H1 (cell line): Measurements from ENCODE around the gene KRABD2.
A peak's percentile ranks its signal among the peaks of the same experiment; 100 is the strongest.

Source experiments
- CTCF ChIA-PET: fragments of 300-600 bp; sonication (Branson Sonifier 250); formaldehyde crosslinking; loops from one replicate; lab custom pipeline; 2021; ENCODE audit not compliant: partially characterized antibody; lab: Charles Lee
- POLR2A ChIA-PET: fragments of 300-600 bp; sonication (Branson Sonifier 250); formaldehyde crosslinking; loops from one replicate; lab custom pipeline; 2021; ENCODE audit warnings: inconsistent platforms; ENCODE audit not compliant: partially characterized antibody; lab: Charles Lee
- DNase-seq, 2 experiments: peaks; one replicate each; pipeline versions ENCODE4 v3.0.0 to v3.0.0-alpha.2; 2010 to 2022; ENCODE audit warnings: low spot score in 2 of 2, low read depth in 1 of 2, mixed read lengths in 1 of 2
- FAIRE-seq: peaks from 2 replicates; lab custom pipeline; 2011; peaks lifted over from hg19 to GRCh38; lab: Jason Lieb, UNC
- H2AFZ ChIP-seq: 2 replicates; pipeline ENCODE4 v1.8.1; 2012; ENCODE audit warnings: low read length, inconsistent platforms
- H2AK5ac ChIP-seq: 2 replicates; pipeline ENCODE4 v1.6.1; 2013; ENCODE audit warnings: low read depth, low read length
- H2BK120ac ChIP-seq: replicated peaks from 2 replicates; pipeline ENCODE3; 2013; ENCODE audit warnings: low read depth, low read length, inconsistent platforms
- H2BK12ac ChIP-seq: 2 replicates; pipeline ENCODE4 v1.6.1; 2013; ENCODE audit warnings: low read depth, low read length
- H2BK15ac ChIP-seq: 2 replicates; pipeline ENCODE4 v1.6.1; 2013; ENCODE audit warnings: low read length
- H2BK20ac ChIP-seq: 2 replicates; pipeline ENCODE4 v1.6.1; 2013; ENCODE audit warnings: low read length
- H2BK5ac ChIP-seq: 2 replicates; pipeline ENCODE4 v1.6.1; 2013; ENCODE audit warnings: low read depth, low read length
- H3K14ac ChIP-seq: 2 replicates; pipeline ENCODE4 v1.6.1; 2013; ENCODE audit warnings: inconsistent platforms; ENCODE audit not compliant: insufficient read length
- H3K18ac ChIP-seq: 2 replicates; pipeline ENCODE4 v1.6.1; 2013; ENCODE audit warnings: low read length; ENCODE audit errors: extremely low read depth
- H3K23ac ChIP-seq: 2 replicates; pipeline ENCODE4 v1.6.1; 2013; ENCODE audit warnings: inconsistent platforms; ENCODE audit not compliant: insufficient read length
- H3K23me2 ChIP-seq: 2 replicates; pipeline ENCODE4 v1.6.1; 2013; ENCODE audit warnings: low read depth, low read length
- H3K27ac ChIP-seq: 2 replicates; pipeline ENCODE4 v1.6.1; 2011; ENCODE audit warnings: low read depth, low read length, inconsistent platforms
- H3K27me3 ChIP-seq, 4 experiments: replicated peaks in 1 of 4; 1 replicate in 1 of 4; 2 replicates in 3 of 4; pipeline versions ENCODE4 v1.6.1 to v1.8.1; 2011 to 2013; ENCODE audit warnings: low read length in 3 of 4, mild to moderate bottlenecking in 3 of 4, inconsistent platforms in 2 of 4, mixed read lengths in 2 of 4, moderate library complexity in 1 of 4; ENCODE audit not compliant: control insufficient read depth in 3 of 4, insufficient read depth in 3 of 4; ENCODE audit errors: extremely low read depth in 1 of 4
- H3K36me3 ChIP-seq, 4 experiments: 2 replicates each; pipeline versions ENCODE4 v1.6.1 to v1.8.1; 2011 to 2013; ENCODE audit warnings: mild to moderate bottlenecking in 4 of 4, low read length in 3 of 4, moderate library complexity in 2 of 4, control low read depth in 1 of 4, inconsistent platforms in 1 of 4; ENCODE audit not compliant: insufficient read depth in 4 of 4, control insufficient read depth in 2 of 4
- H3K4ac ChIP-seq: replicated peaks from 2 replicates; pipeline ENCODE3; 2013; ENCODE audit warnings: low read length, low read depth, mixed read lengths, inconsistent platforms; ENCODE audit not compliant: insufficient read length
- H3K4me1 ChIP-seq, 4 experiments: replicated peaks in 1 of 4; 1 replicate in 1 of 4; 2 replicates in 3 of 4; pipeline versions ENCODE4 v1.6.1 to v1.8.1; 2011 to 2013; ENCODE audit warnings: low read length in 3 of 4, inconsistent platforms in 2 of 4, mixed read lengths in 1 of 4; ENCODE audit not compliant: insufficient read depth in 4 of 4, control insufficient read depth in 3 of 4
- H3K4me2 ChIP-seq, 2 experiments: 2 replicates each; pipeline versions ENCODE4 v1.6.1 to v1.8.1; 2011 to 2013; ENCODE audit warnings: low read depth in 2 of 2, low read length in 2 of 2, control low read depth in 1 of 2, inconsistent platforms in 1 of 2, mild to moderate bottlenecking in 1 of 2; ENCODE audit not compliant: insufficient read depth in 1 of 2
- H3K4me3 ChIP-seq, 4 experiments: fragments of 200-600, 300-600 bp in 1 of 4; sonication (generic), shearing (Covaris generic), sonication (Bioruptor Twin) in 1 of 4; 2 replicates each; pipeline versions ENCODE4 v1.5.1 to v1.8.1; 2011 to 2016; ENCODE audit warnings: low read length in 4 of 4, low read depth in 3 of 4, control low read depth in 2 of 4, inconsistent platforms in 2 of 4, mild to moderate bottlenecking in 2 of 4, mixed read lengths in 1 of 4, moderate library complexity in 1 of 4; ENCODE audit not compliant: insufficient read depth in 2 of 4; ENCODE audit errors: extremely low read depth in 1 of 4
- H3K56ac ChIP-seq: replicated peaks from 2 replicates; pipeline ENCODE3; 2013; ENCODE audit warnings: low read depth, mild to moderate bottlenecking, mixed read lengths, low read length, inconsistent platforms; ENCODE audit not compliant: insufficient read length
- H3K79me1 ChIP-seq: 2 replicates; pipeline ENCODE4 v1.6.1; 2013; ENCODE audit warnings: low read depth, low read length, control low read depth
- H3K79me2 ChIP-seq, 2 experiments: 2 replicates each; pipeline versions ENCODE4 v1.6.1 to v1.8.1; 2012 to 2013; ENCODE audit warnings: low read length in 2 of 2, mild to moderate bottlenecking in 2 of 2, inconsistent platforms in 1 of 2; ENCODE audit not compliant: insufficient read depth in 2 of 2, control insufficient read depth in 1 of 2
- H3K9ac ChIP-seq, 4 experiments: replicated peaks in 1 of 4; 1 replicate in 1 of 4; 2 replicates in 3 of 4; pipeline versions ENCODE4 v1.6.1 to v1.8.1; 2011 to 2013; ENCODE audit warnings: low read depth in 3 of 4, low read length in 3 of 4, control low read depth in 2 of 4, mild to moderate bottlenecking in 2 of 4, moderate library complexity in 2 of 4, inconsistent platforms in 1 of 4; ENCODE audit errors: extremely low read depth in 1 of 4
- H3K9me3 ChIP-seq, 2 experiments: 2 replicates each; pipeline versions ENCODE4 v1.6.1 to v1.8.1; 2012 to 2013; ENCODE audit warnings: mild to moderate bottlenecking in 2 of 2, moderate library complexity in 2 of 2, control low read depth in 1 of 2, inconsistent platforms in 1 of 2, low read depth in 1 of 2, low read length in 1 of 2, mixed read lengths in 1 of 2; ENCODE audit not compliant: insufficient read depth in 2 of 2
- H4K20me1 ChIP-seq, 2 experiments: replicated peaks in 1 of 2; 2 replicates each; pipeline versions ENCODE3 to v1.8.1; 2011 to 2013; ENCODE audit warnings: inconsistent platforms in 2 of 2, low read length in 2 of 2, mild to moderate bottlenecking in 1 of 2; ENCODE audit not compliant: insufficient read depth in 2 of 2, control insufficient read depth in 1 of 2
- H4K5ac ChIP-seq: 2 replicates; pipeline ENCODE4 v1.6.1; 2013; ENCODE audit warnings: low read length, low read depth, mixed read lengths, inconsistent platforms; ENCODE audit not compliant: insufficient read length
- H4K8ac ChIP-seq: 2 replicates; pipeline ENCODE4 v1.8.0; 2013; ENCODE audit warnings: mild to moderate bottlenecking, moderate library complexity, low read length, inconsistent platforms; ENCODE audit not compliant: insufficient read depth; ENCODE audit errors: extremely low read depth
- H4K91ac ChIP-seq: replicated peaks from 2 replicates; pipeline ENCODE3; 2013; ENCODE audit warnings: low read length, mixed read lengths, inconsistent platforms; ENCODE audit not compliant: insufficient read length
- CHD2 ChIP-seq: IDR thresholded peaks from 2 replicates; pipeline ENCODE4 v1.6.1; 2012; ENCODE audit warnings: low read length, improper control_type of control experiment
- GTF2F1 ChIP-seq: IDR thresholded peaks from 2 replicates; pipeline ENCODE4 v1.6.1; 2012; ENCODE audit warnings: low read depth, low read length, improper control_type of control experiment, borderline replicate concordance
- TCF12 ChIP-seq: IDR thresholded peaks from 2 replicates; pipeline ENCODE4 v1.6.1; 2011; ENCODE audit warnings: low read depth, mild to moderate bottlenecking, low read length
- WGBS, 2 experiments: shearing (Covaris generic) in 1 of 2; methylation state at CpG; one replicate each; pipeline versions ENCODE4 v1.1.6 to v1.1.7; 2013 to 2015; ENCODE audit warnings: low lambda C conversion rate in 2 of 2, mixed read lengths in 2 of 2, inconsistent platforms in 1 of 2, low coverage in 1 of 2, missing lambda C conversion rate in 1 of 2; ENCODE audit not compliant: insufficient replicate concordance in 2 of 2, insufficient coverage in 1 of 2, insufficient read length in 1 of 2; ENCODE audit errors: extremely low coverage in 1 of 2, missing lambda C conversion rate in 1 of 2; 5-methylcytosine and 5-hydroxymethylcytosine counted together

KRABD2 gene

DNA sequence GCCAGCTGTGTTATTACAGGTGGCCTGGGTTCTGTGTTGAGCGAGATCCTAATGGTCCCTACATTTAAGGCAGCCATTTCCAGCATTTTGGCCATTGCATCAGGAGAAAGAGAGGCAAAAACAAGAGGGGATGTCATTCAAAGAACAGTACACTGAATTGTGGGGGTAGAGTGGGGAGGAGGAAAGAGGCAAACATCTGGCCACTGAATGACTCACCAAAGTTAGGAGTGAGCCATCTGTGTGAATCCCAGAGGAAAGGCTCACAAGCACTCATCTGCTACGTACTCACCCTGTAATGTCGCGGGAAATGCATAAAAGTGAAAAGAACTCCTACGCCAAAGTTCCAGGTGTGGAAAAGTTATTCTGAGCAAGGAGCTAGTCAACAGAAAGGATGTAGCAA lies 16.7 kb downstream of the KRABD2 start:
- H3K23ac ChIP-seq, result no peak overlapping the region
- WGBS, 2 experiments, result 88% methylated on average over 5 of the region's 5 CpGs; no CpG with 5 or more reads in 1 of the 2 experiments
- FAIRE-seq, result peak; percentile 81

More for the DNA sequence above, 16.7 kb downstream of the KRABD2 start:
- CTCF ChIA-PET, result interaction anchor here (1.0 to 2.1 kb wide), 2 partner anchors 21 to 38 kb away, joined by 3 to 5 read pairs; no protein-coding TSS in a partner anchor
- Histone ChIP-seq H2BK15ac (no peak overlapping the region), H3K4me1 (peaks cover 0 to 5% (median 1%) of the 10 kb centered on the region in 4 experiments; a peak in 1 of 7 replicates), H3K56ac (no peak overlapping the region), H3K79me2 (no peaks in the 10 kb centered on the region), H3K4me2 (no peak overlapping the region), H4K5ac (no peak overlapping the region), H2BK120ac (no peak overlapping the region), H2AFZ (no peak overlapping the region), H3K9me3 (no peaks in the 10 kb centered on the region), H2BK5ac (peak overlapping the region; percentile 3; the same call in 1 of the 2 replicates), H4K8ac (no peak overlapping the region), H2BK20ac (no peak overlapping the region), H3K14ac (no peak overlapping the region), H3K79me1 (no peaks in the 10 kb centered on the region), H3K27ac (no peak overlapping the region), H3K4ac (no peak overlapping the region), H2BK12ac (peak overlapping the region; percentile 45; the same call in 1 of the 2 replicates), H4K20me1 (no peaks in the 10 kb centered on the region), H4K91ac (no peak overlapping the region), H3K27me3 (no peaks in the 10 kb centered on the region), H3K4me3 (no peak overlapping the region), H3K9ac (peak overlapping the region in 1 of 4 experiments; percentile 54; a peak in 2 of 7 replicates), H3K18ac (no peak overlapping the region), H3K23me2 (no peaks in the 10 kb centered on the region; the same call in 1 of the 2 replicates), H2AK5ac (peak overlapping the region; percentile 1; the same call in 1 of the 2 replicates), H3K36me3 (no peaks in the 10 kb centered on the region)
- no peak for DNase-seq
- POLR2A ChIA-PET, result interaction anchor here (1.5 to 4.0 kb wide), 6 partner anchors 17 to 111 kb away, joined by 4 to 36 read pairs (median 10); partner anchors contain the start of genes CTC1, KRABD2, PFAS and RPL26
- TF ChIP-seq TCF12 (0 out of 2 replicates have a peak, but pooled peaks have one; percentile 58), GTF2F1 (no peak), CHD2 (no peak)
